Pericardium fibroblast (primary cell): ENCODE measurements around the gene USP17L15. TPM values are rescaled to one million over a fixed set of nuclear protein-coding genes. Genes with fewer than 3 reads are reported as not detected.

Experiments used
- total RNA-seq: library from RNA; depleted of rRNA; stranded (reverse); fragments of >200 nt; gene quantifications from 2 replicates; pipeline ENCODE4 v1.2.3, GENCODE V29; 2015

USP17L15 gene
- not detected in 2 replicates for total RNA-seq

GRCh38 chr4:9234085-9234484 is at the start of gene USP17L15:
USP17L15 (plus strand) TSS chr4:9234385; CDS start chr4:9234385, 0 bp downstream.

GRCh38 chr4:9210357-9210756 is 23.8 kb upstream of the USP17L15 start, which contains the start of gene USP17L10:
USP17L10 (plus strand) TSS chr4:9210657; CDS start chr4:9210657, 0 bp downstream.

DNA sequence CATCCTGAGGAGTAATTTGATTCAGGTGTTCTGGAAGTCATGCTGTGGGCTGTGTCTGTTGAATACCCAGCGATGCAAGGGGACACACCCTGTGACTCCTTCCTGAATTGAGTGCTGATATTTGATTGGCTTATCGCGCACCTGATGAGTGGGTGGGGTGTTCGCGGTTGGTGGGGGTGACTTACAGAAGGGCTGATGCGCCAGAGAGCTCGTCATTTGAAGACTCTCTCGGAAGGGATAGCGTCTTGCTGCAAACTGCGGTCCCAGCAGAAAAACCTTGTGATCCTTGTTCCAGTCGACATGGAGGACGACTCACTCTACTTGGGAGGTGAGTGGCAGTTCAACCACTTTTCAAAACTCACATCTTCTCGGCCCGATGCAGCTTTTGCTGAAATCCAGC is 19.1 kb upstream of the USP17L15 start, which contains the start of gene USP17L11:
Gene USP17L11 (plus strand): TSS at position 301 of the 400 bp plus-strand sequence. CDS start 0 bp downstream, at position 301.

GRCh38 chr4:9219852-9220251 is 14.3 kb upstream of the USP17L15 start, which contains the start of gene USP17L12:
USP17L12 (plus strand) TSS chr4:9220152; CDS start chr4:9220152, 0 bp downstream.

GRCh38 chr4:9224596-9224995 is 9.6 kb upstream of the USP17L15 start, which contains the start of gene USP17L13:
USP17L13 (plus strand) TSS chr4:9224896; CDS start chr4:9224896, 0 bp downstream.

GRCh38 chr4:9243579-9243978 is 9.4 kb downstream of the USP17L15 start, which contains the start of gene USP17L17:
USP17L17 (plus strand) TSS chr4:9243879; CDS start chr4:9243879, 0 bp downstream.

GRCh38 chr4:9247953-9248680 is 13.9 kb downstream of the USP17L15 start, which contains the start of gene USP17L18:
USP17L18 (plus strand) TSS chr4:9248630; CDS start chr4:9248630, 0 bp downstream.

DNA sequence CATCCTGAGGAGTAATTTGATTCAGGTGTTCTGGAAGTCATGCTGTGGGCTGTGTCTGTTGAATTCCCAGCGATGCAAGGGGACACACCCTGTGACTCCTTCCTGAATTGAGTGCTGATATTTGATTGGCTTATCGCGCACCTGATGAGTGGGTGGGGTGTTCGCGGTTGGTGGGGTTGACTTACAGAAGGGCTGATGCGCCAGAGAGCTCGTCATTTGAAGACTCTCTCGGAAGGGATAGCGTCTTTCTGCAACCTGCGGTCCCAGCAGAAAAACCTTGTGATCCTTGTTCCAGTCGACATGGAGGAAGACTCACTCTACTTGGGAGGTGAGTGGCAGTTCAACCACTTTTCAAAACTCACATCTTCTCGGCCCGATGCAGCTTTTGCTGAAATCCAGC is 18.9 kb downstream of the USP17L15 start, which contains the start of gene USP17L19:
Gene USP17L19 (plus strand): TSS at position 301 of the 400 bp plus-strand sequence. CDS start 0 bp downstream, at position 301.

DNA sequence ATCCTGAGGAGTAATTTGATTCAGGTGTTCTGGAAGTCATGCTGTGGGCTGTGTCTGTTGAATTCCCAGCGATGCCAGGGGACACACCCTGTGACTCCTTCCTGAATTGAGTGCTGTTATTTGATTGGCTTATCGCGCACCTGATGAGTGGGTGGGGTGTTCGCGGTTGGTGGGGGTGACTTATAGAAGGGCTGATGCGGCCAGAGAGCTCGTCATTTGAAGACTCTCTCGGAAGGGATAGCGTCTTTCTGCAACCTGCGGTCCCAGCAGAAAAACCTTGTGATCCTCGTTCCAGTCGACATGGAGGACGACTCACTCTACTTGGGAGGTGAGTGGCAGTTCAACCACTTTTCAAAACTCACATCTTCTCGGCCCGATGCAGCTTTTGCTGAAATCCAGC is 23.6 kb downstream of the USP17L15 start, which contains the start of gene USP17L20:
Gene USP17L20 (plus strand): TSS at position 301 of the 400 bp plus-strand sequence. CDS start 0 bp downstream, at position 301.

DNA sequence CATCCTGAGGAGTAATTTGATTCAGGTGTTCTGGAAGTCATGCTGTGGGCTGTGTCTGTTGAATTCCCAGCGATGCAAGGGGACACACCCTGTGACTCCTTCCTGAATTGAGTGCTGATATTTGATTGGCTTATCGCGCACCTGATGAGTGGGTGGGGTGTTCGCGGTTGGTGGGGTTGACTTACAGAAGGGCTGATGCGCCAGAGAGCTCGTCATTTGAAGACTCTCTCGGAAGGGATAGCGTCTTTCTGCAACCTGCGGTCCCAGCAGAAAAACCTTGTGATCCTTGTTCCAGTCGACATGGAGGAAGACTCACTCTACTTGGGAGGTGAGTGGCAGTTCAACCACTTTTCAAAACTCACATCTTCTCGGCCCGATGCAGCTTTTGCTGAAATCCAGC is 28.4 kb downstream of the USP17L15 start, which contains the start of gene USP17L21:
Gene USP17L21 (plus strand): TSS at position 301 of the 400 bp plus-strand sequence. CDS start 0 bp downstream, at position 301.

DNA sequence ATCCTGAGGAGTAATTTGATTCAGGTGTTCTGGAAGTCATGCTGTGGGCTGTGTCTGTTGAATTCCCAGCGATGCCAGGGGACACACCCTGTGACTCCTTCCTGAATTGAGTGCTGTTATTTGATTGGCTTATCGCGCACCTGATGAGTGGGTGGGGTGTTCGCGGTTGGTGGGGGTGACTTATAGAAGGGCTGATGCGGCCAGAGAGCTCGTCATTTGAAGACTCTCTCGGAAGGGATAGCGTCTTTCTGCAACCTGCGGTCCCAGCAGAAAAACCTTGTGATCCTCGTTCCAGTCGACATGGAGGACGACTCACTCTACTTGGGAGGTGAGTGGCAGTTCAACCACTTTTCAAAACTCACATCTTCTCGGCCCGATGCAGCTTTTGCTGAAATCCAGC is 33.1 kb downstream of the USP17L15 start, which contains the start of gene USP17L22:
Gene USP17L22 (plus strand): TSS at position 301 of the 400 bp plus-strand sequence. CDS start 0 bp downstream, at position 301.

Other genes with a start within 250 kb of the USP17L15 start
- not detected in 2 replicates for gene FAM90A26, start 64.0 kb upstream of the USP17L15 start, total RNA-seq
- not detected in 2 replicates for gene USP17L10, start 23.7 kb upstream of the USP17L15 start, total RNA-seq
- gene USP17L11, start 19.0 kb upstream of the USP17L15 start, total RNA-seq, result not detected in 2 replicates
- gene USP17L12, start 14.2 kb upstream of the USP17L15 start, total RNA-seq, result not detected in 2 replicates
- not detected in 2 replicates for gene USP17L13, start 9.5 kb upstream of the USP17L15 start, total RNA-seq
- gene USP17L17, start 9.5 kb downstream of the USP17L15 start, total RNA-seq, result not detected in 2 replicates
- not detected in 2 replicates for gene USP17L18, start 14.2 kb downstream of the USP17L15 start, total RNA-seq
- not detected in 2 replicates for gene USP17L19, start 19.0 kb downstream of the USP17L15 start, total RNA-seq
- not detected in 2 replicates for gene USP17L20, start 23.7 kb downstream of the USP17L15 start, total RNA-seq
- not detected in 2 replicates for gene USP17L21, start 28.5 kb downstream of the USP17L15 start, total RNA-seq
- not detected in 2 replicates for gene USP17L22, start 33.2 kb downstream of the USP17L15 start, total RNA-seq
- gene USP17L24, start 90.8 kb downstream of the USP17L15 start, total RNA-seq, result not detected in 2 replicates
- not detected in 2 replicates for gene USP17L25, start 95.5 kb downstream of the USP17L15 start, total RNA-seq
- not detected in 2 replicates for gene USP17L26, start 100.3 kb downstream of the USP17L15 start, total RNA-seq
- gene USP17L5, start 105.0 kb downstream of the USP17L15 start, total RNA-seq, result not detected in 2 replicates
- gene USP17L27, start 109.8 kb downstream of the USP17L15 start, total RNA-seq, result not detected in 2 replicates
- not detected in 2 replicates for gene USP17L28, start 114.5 kb downstream of the USP17L15 start, total RNA-seq
- gene USP17L29, start 119.3 kb downstream of the USP17L15 start, total RNA-seq, result not detected in 2 replicates
- not detected in 2 replicates for gene USP17L30, start 128.7 kb downstream of the USP17L15 start, total RNA-seq
- not detected in 2 replicates for gene DEFB131A, start 210.0 kb downstream of the USP17L15 start, total RNA-seq